ENCODE data around the gene TIMP3.

TIMP3 gene

GRCh38 chr22:32800994-32801536 is 440 bp upstream of the TIMP3 start:
- H3K9me3 ChIP-seq (replicated peaks; ENCODE audit: low read length) = no peaks in the 10 kb centered on the region
- peaks cover 31% of the 10 kb centered on the region for H3K4me1 ChIP-seq (ENCODE audit: control insufficient read depth, insufficient read depth, low read length)
- peak overlapping the region; percentile 74 for H3K4me3 ChIP-seq (ENCODE audit: low read length)
- H3K9ac ChIP-seq (ENCODE audit: low read depth, low read length) = no peak overlapping the region
- no peaks in the 10 kb centered on the region for H3K36me3 ChIP-seq (ENCODE audit: insufficient read depth, low read length)
- H3K4me2 ChIP-seq (ENCODE audit: low read length) = peak overlapping the region; percentile 69
- no peaks in the 10 kb centered on the region for H3K27me3 ChIP-seq (ENCODE audit: control insufficient read depth, insufficient read depth, low read length)

GRCh38 chr22:32802237-32802765 is 796 bp downstream of the TIMP3 start:
- Histone ChIP-seq H3K36me3 (ENCODE audit: insufficient read depth, low read length) (no peaks in the 10 kb centered on the region), H3K9ac (ENCODE audit: low read depth, low read length) (peak overlapping the region; percentile 71), H3K27me3 (ENCODE audit: control insufficient read depth, insufficient read depth, low read length) (no peaks in the 10 kb centered on the region), H3K4me2 (ENCODE audit: low read length) (peak overlapping the region; percentile 90), H3K4me1 (ENCODE audit: control insufficient read depth, insufficient read depth, low read length) (peaks cover 31% of the 10 kb centered on the region), H3K4me3 (ENCODE audit: low read length) (peak overlapping the region; percentile 74), H3K9me3 (replicated peaks; ENCODE audit: low read length) (no peaks in the 10 kb centered on the region)

GRCh38 chr22:32803020-32803737 is 1.7 kb downstream of the TIMP3 start:
- H3K9ac ChIP-seq (ENCODE audit: low read depth, low read length) = peak overlapping the region; percentile 71
- peak overlapping the region; percentile 90 for H3K4me2 ChIP-seq (ENCODE audit: low read length)
- H3K4me3 ChIP-seq (ENCODE audit: low read length) = peak overlapping the region; percentile 74
- H3K9me3 ChIP-seq (replicated peaks; ENCODE audit: low read length) = no peaks in the 10 kb centered on the region
- H3K36me3 ChIP-seq (ENCODE audit: insufficient read depth, low read length) = peaks cover 1% of the 10 kb centered on the region
- peaks cover 31% of the 10 kb centered on the region for H3K4me1 ChIP-seq (ENCODE audit: control insufficient read depth, insufficient read depth, low read length)
- H3K27me3 ChIP-seq (ENCODE audit: control insufficient read depth, insufficient read depth, low read length) = no peaks in the 10 kb centered on the region

DNA sequence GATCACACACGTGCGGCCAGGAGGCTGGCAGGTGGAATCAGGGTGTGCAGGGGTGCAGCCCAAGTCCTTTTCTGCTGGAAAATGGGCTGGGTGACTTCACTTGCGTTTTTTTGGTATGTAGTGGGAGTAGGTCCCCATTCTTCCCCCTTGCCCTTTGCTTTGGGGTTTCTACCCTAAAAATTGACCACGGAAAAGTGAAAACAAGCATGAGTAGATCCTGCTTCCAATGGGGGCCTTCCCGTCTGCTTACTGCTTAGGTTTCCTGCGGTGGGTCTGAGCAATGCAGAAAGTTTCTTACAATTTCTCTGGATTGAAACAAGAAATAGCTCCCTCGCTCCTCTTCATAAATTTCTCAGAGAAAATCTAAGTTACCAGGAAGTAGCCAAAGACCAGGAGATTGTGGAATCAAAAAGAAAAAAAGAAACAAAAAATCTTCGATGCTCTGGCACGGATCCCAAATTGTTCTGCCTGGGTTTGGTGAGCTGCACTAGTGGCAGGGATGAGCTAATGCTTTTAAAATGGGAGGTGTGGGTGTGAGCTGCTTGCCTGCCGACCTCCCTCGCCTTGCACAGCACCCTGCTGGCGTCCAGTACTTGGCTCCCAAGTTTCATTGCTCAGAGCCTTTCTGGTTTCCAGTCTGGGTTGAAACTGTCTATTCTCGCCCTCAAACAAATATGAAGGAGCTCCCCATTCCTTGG is 2.4 kb downstream of the TIMP3 start:
- H3K9ac ChIP-seq (ENCODE audit: low read depth, low read length) = peak overlapping the region; percentile 71
- H3K4me3 ChIP-seq (ENCODE audit: low read length) = peak overlapping the region; percentile 74
- peak overlapping the region; percentile 90 for H3K4me2 ChIP-seq (ENCODE audit: low read length)
- H3K4me1 ChIP-seq (ENCODE audit: control insufficient read depth, insufficient read depth, low read length) = peaks cover 31% of the 10 kb centered on the region
- H3K27me3 ChIP-seq (ENCODE audit: control insufficient read depth, insufficient read depth, low read length) = no peaks in the 10 kb centered on the region
- H3K36me3 ChIP-seq (ENCODE audit: insufficient read depth, low read length) = peaks cover 4% of the 10 kb centered on the region
- H3K9me3 ChIP-seq (replicated peaks; ENCODE audit: low read length) = no peaks in the 10 kb centered on the region

DNA sequence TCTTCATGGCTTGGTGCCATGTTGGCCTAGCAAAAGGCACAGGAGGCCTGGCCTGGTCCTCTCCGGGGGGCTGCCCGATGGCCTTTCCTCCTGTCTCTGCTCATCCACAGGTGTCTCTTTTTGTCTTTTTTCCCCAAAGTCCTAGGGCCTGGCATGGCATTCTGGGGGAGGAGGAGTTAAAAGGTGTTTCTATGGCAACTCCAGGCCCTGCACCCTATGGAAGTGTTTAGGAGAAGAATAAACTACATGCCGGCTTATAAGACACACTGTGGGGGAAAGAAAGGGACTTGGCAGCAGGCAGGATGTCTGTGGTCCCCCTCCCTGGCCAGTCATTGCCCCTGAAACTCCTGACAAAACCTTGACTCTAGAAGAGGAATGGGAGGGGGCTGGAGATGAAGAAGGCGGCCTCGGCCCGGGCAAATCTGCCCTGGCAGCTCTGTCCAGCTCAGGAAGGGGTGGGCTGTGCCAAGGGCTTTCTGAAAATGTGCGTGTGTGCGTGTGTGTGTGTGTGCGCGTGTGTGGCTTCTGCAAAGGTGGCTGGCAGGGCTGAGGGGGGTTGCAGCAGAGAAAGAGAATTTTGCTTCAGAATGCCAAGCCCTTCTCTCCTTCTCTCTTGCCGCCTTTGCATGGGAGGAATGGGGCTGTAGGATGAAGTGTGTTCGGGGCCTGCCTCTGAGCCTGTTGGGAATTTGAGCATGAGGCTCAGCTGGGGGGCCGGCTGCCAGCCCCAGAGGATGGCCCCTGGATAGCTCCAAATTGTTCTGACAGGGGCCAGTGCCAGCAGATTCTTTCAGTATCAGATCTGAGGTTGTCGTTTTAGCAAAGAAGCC is 3.2 kb downstream of the TIMP3 start:
- Histone ChIP-seq H3K4me1 (ENCODE audit: control insufficient read depth, insufficient read depth, low read length) (peaks cover 31% of the 10 kb centered on the region), H3K9me3 (replicated peaks; ENCODE audit: low read length) (no peaks in the 10 kb centered on the region), H3K4me2 (ENCODE audit: low read length) (peak overlapping the region; percentile 90), H3K27me3 (ENCODE audit: control insufficient read depth, insufficient read depth, low read length) (no peaks in the 10 kb centered on the region), H3K4me3 (ENCODE audit: low read length) (peak overlapping the region; percentile 74), H3K36me3 (ENCODE audit: insufficient read depth, low read length) (peaks cover 4% of the 10 kb centered on the region), H3K9ac (ENCODE audit: low read depth, low read length) (no peak overlapping the region)

GRCh38 chr22:32805361-32805881 is 3.9 kb downstream of the TIMP3 start:
- Histone ChIP-seq H3K9me3 (replicated peaks; ENCODE audit: low read length) (no peaks in the 10 kb centered on the region), H3K4me1 (ENCODE audit: control insufficient read depth, insufficient read depth, low read length) (peaks cover 31% of the 10 kb centered on the region), H3K36me3 (ENCODE audit: insufficient read depth, low read length) (peaks cover 4% of the 10 kb centered on the region), H3K4me3 (ENCODE audit: low read length) (no peak overlapping the region), H3K4me2 (ENCODE audit: low read length) (peak overlapping the region; percentile 90), H3K27me3 (ENCODE audit: control insufficient read depth, insufficient read depth, low read length) (no peaks in the 10 kb centered on the region), H3K9ac (ENCODE audit: low read depth, low read length) (no peak overlapping the region)

DNA sequence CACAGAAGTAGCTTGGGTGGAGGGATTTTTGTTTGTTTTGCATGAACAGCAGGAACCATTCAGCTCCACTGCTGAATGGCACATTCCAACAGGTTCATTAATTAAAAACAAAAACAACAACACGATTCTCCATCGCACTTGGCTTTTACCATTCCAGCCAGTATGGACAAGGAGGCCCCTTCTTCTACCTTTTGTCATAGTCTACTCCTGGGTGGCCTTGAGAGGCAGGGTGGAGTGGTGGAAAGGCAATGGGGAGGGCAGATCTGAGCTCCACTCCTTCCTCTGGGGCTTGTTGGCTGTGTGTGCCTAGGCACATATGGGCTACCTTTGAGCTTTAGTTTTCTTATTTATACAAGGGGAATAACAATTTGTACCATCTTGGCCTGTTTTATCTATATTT is 4.8 kb downstream of the TIMP3 start:
- H3K9me3 ChIP-seq (replicated peaks; ENCODE audit: low read length) = no peaks in the 10 kb centered on the region
- no peak overlapping the region for H3K4me2 ChIP-seq (ENCODE audit: low read length)
- H3K27me3 ChIP-seq (ENCODE audit: control insufficient read depth, insufficient read depth, low read length) = no peaks in the 10 kb centered on the region
- H3K4me1 ChIP-seq (ENCODE audit: control insufficient read depth, insufficient read depth, low read length) = peaks cover 28% of the 10 kb centered on the region
- H3K36me3 ChIP-seq (ENCODE audit: insufficient read depth, low read length) = peaks cover 4% of the 10 kb centered on the region
- no peak overlapping the region for H3K4me3 ChIP-seq (ENCODE audit: low read length)
- no peak overlapping the region for H3K9ac ChIP-seq (ENCODE audit: low read depth, low read length)

DNA sequence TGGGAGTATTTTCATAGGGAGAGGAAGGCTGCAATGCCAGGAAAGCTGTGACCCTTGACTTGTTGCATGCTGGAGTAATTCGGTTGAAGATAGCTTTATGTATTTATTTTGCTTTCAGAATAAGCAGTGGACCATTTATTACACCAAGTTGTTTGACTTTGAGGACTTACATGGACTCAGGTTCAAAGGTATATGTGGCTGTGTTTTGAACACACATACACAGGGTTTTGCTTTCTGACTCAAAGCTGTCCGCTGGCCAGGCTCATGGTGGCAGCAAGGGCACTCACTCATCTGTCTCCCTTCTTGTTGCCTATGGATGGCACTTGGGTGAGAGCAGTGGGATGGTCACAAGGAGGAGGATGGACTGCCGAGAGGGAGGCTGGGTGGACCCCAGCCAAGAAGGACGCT is 6.5 kb downstream of the TIMP3 start:
- H3K4me3 ChIP-seq (ENCODE audit: low read length) = no peak overlapping the region
- no peaks in the 10 kb centered on the region for H3K9me3 ChIP-seq (replicated peaks; ENCODE audit: low read length)
- no peak overlapping the region for H3K4me2 ChIP-seq (ENCODE audit: low read length)
- H3K4me1 ChIP-seq (ENCODE audit: control insufficient read depth, insufficient read depth, low read length) = peaks cover 22% of the 10 kb centered on the region
- no peaks in the 10 kb centered on the region for H3K27me3 ChIP-seq (ENCODE audit: control insufficient read depth, insufficient read depth, low read length)
- H3K9ac ChIP-seq (ENCODE audit: low read depth, low read length) = no peak overlapping the region
- H3K36me3 ChIP-seq (ENCODE audit: insufficient read depth, low read length) = peaks cover 4% of the 10 kb centered on the region

GRCh38 chr22:32809786-32810554 is 8.5 kb downstream of the TIMP3 start:
- Histone ChIP-seq H3K27me3 (ENCODE audit: control insufficient read depth, insufficient read depth, low read length) (no peaks in the 10 kb centered on the region), H3K9me3 (replicated peaks; ENCODE audit: low read length) (no peaks in the 10 kb centered on the region), H3K36me3 (ENCODE audit: insufficient read depth, low read length) (peaks cover 4% of the 10 kb centered on the region), H3K9ac (ENCODE audit: low read depth, low read length) (no peak overlapping the region), H3K4me1 (ENCODE audit: control insufficient read depth, insufficient read depth, low read length) (peaks cover 2% of the 10 kb centered on the region), H3K4me3 (ENCODE audit: low read length) (no peak overlapping the region), H3K4me2 (ENCODE audit: low read length) (no peak overlapping the region)

GRCh38 chr22:32810555-32811133 is 9.1 kb downstream of the TIMP3 start:
- no peaks in the 10 kb centered on the region for H3K4me1 ChIP-seq (ENCODE audit: control insufficient read depth, insufficient read depth, low read length)
- H3K36me3 ChIP-seq (ENCODE audit: insufficient read depth, low read length) = peaks cover 4% of the 10 kb centered on the region
- no peak overlapping the region for H3K4me2 ChIP-seq (ENCODE audit: low read length)
- H3K4me3 ChIP-seq (ENCODE audit: low read length) = no peak overlapping the region
- H3K9me3 ChIP-seq (replicated peaks; ENCODE audit: low read length) = no peaks in the 10 kb centered on the region
- no peaks in the 10 kb centered on the region for H3K27me3 ChIP-seq (ENCODE audit: control insufficient read depth, insufficient read depth, low read length)
- no peak overlapping the region for H3K9ac ChIP-seq (ENCODE audit: low read depth, low read length)
